NK-92 treated with Interleukin-12 subunit alpha and Interleukin-12 subunit beta, amount 100 ng/mL, for 24 hours (cell line): ENCODE results near the gene POMT1.

Experiments
- DNase-seq: peaks from one replicate; lab custom pipeline; 2025; lab: John Stamatoyannopoulos, UW

The POMT1 gene

DNA sequence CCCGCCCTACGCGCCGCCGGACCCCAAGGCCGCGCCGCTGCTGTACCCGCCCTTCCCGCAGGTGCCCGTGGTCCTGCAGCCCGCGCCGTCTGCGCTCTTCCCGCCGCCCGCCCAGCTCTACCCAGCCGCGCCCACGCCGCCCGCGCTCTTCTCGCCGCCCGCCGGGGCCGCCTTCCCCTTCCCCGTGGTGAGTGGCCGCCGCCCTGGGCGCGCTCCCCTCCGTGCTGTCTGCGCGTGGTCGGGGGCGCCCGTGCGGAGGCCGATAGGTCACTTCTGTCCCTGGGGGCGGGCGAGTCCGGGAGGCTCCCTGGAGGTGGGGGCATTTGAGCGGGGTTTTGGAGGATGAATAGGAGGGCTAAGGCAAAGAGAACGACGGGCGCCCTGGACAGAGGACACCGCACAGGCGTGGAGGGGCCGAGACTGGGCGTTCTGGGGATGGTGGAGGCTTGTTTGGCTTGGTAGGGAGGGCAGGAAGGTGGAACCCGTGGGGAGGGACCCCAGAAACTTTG lies 52.2 kb downstream of the POMT1 start:
- no peak for DNase-seq

DNA sequence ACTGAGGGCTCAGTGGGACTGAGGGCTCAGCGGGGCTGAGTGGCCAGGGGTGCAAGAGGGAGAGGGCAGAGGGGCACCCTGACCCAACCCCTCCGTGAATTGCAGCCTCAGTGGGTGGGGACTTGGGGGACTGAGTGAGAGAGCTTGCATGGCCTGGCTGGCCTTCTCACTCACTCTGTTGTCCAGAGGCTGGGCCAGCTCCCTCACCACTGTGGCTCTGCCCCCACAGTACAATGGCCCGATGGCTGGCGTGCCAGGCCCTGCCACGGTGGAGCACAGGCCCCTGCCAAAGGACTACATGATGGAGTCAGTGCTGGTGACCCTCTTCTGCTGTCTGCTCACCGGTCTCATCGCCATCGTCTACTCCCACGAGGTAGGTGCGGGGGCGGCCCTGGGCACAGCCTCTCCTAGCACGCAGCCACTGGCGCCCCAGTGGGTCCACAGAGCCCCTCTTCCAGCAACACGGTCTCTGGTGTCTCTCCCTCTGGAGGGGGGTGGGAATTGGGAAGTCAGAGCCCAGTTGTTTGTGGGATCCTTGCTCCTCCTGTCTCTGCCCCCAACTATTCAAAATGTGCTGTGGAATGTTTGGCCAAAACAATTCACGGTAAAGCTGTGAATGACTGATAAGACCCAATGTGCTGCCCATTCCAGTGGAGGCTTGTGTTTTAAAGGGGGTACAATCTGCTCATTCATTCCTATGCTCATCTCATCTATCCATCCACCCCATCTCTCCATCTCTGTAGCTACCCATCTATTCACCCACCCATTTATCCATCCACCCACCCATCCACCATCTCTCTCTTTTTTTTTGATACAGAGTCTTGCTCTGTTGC lies 53.3 kb downstream of the POMT1 start:
- DNase-seq = no peak

DNA sequence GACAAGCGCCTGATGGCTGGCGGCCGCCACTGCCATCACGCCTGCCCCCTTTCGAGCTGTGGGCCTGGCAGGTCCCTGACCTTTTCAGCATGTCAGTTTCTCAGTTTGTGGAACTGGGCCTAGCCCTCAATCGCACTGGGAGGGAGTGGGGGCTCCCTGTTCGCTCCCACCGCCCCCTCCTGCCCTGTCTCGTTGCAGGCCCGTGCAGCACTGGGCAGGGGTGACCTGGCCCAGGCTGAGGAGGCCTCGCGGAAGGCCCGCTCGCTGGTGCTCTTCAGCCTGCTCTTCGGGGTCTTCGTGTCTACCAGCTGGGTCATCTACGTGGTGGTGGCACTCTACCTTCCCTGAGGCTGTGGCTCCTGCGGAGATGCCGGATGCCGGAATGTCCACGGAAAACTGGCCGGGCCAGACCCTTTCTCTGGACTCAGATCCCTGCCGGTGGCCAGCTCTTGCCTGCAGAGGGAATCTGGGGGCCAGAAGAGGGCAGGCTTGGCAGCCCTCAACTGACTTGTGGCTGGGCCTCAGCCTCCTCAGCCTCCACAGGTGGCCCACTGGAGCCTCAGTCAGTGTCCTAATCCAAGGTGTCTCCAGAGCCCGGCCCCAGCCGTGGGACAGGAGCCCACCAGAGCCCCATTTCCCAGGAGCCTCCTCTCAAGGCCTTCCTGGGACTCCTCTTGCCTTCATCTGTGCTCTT lies 55.3 kb downstream of the POMT1 start:
- DNase-seq = no peak

DNA sequence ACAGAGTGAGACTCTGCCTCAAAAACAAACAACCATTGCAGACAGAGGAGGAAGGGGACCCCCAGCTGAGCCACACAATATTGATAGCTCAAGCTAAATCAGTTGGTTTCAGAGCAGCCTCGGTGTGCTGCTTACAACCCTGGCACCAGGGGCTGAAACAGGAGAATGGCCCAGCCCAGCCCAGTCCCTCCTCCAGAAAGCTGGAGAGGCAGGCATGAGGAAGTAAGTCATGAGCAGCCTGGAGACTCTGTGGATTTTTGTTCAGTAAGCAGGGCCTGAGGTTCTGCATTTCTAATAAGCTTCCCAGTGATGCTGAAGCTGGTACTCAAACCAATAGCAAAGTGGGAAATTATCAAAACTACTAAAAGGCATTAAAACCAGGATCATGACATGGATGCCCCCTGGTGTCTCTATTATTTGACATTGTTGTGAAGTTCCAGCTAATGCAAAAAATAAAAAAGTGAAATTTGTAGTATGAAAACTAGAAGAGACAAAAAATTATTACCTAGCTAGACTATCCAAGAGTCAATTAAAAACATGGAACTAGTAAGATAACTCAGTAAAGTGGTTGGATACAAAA lies 56.8 kb downstream of the POMT1 start:
- DNase-seq = no peak

DNA sequence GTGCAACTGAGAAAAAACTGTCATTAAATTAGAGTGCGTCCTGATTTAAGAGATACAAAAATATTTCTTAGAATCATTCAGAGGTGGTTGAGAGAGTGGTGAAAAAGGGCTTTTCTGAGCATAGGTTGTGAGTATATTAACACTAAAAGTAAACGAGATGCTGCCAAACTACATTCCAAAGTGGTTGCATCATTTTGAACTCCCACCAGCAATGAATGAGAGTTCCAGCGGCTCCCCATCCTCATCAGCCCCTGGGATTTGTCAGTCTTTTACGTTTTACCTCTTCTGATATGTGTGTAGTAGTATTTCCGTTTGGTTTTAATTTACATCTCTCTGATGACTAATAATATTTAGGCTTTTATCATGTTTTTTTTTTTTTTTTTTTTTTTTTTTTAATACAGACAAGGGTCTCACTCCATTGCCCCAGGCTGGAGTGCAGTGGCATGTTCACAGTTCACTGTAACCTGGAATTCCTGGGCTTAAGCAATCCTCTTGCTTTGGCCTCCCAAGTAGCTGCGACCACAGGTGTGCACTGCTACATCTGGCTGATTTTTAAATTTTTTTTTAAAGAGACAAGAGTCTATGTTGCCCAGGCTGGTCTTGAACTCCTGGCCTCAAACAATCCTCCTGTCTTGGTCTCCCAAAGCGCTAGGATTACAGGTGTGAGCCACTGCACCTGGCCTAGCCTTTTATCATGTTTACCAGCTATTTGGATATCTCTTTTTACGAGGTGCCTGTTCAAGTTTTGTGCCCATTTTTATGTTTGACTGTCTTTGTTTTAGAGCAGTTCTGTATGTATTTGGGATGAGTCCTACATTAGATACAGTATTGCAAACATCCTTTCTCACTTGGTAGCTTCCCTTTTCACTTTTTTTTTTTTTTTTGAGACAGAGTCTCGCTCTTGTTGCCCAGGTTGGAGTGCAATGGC lies 59.6 kb downstream of the POMT1 start:
- no peak for DNase-seq

DNA sequence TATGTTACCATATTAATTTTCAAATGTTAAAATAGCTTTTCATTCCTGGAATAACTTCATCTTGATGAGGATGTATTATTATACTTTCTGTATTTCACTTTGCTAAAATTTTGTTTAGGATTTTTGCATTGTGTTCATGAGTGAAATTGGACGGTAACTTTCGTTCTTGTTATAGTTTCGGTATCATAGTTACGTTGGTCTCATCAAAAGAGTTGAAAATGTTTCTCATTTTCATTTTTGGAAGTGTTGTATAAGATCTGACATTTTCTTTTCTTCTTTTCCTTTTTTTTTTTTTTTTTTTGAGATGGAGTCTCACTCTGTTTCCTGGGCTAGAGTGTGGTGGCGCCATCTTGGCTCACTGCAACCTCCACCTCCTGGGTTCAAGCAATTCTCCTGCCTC lies 62.7 kb downstream of the POMT1 start:
- DNase-seq = no peak

- DNase-seq = no peak
These were observed 63.4 kb downstream of the POMT1 start for GRCh38 chr9:131566158-131566557.

DNA sequence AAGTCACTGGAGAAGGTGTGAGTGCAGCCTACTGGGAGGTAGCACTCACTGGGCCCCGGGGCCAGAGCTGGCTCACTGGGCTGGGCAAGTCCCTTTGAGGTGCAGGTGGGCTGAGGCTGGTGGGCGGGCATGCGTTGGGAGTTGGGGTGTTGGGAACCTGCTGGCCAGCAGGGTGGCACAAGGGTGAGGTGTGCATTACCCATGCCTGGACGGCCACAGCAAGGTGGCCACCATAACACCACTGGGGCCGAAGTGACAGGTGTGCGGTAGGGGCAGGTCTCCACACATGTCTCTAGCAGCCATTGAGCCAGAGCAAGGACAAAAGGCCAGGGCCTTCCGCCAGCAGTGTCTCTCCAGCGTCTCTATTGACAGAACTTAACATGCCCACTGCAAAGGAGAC lies 65.2 kb downstream of the POMT1 start:
- no peak for DNase-seq
